GM12874 (cell line): ENCODE data around the gene LAMA3.

ENCODE experiments used
- TF ChIP-seq, protein P1 (sequence below): IDR thresholded peaks from 2 replicates; pipeline ENCODE4 v1.5.1; 2011; ENCODE audit warnings: low read depth, mild to moderate bottlenecking, control low read depth, low read length, moderate library complexity; ENCODE audit not compliant: insufficient read depth

Gene LAMA3

DNA sequence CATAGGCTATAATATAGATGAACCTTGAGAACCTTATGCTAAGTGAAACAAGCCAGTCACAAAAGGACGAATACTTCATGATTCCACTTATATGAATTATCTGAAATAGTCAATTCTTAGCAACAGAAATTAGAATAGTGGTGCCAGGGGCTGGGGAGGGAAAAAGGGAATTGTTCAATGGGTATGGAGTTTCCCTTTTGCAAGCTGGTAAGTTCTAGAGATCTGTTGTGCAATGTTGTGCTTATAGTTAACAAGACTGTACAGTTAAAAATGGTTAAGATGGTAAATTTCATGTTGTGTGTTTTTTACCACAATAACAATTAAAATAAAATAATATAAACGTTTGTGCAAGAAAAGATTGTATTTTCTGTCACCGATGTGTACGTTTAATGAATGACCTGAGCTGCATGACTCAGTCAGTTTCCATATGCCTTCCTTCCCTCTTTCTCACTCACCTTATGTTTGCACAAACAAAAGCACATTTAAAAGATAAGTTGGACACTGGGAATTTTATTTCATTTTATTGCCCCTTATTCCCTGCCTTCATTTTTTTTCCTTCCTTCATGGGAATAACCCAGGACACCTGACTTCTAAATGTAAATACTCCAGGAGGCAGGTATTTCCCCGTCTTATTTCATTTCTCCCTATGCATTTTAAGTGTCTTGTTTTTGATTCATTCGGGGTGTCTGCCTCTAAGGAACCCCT is 181.6 kb downstream of the LAMA3 start:
- TF ChIP-seq, protein P1, sequence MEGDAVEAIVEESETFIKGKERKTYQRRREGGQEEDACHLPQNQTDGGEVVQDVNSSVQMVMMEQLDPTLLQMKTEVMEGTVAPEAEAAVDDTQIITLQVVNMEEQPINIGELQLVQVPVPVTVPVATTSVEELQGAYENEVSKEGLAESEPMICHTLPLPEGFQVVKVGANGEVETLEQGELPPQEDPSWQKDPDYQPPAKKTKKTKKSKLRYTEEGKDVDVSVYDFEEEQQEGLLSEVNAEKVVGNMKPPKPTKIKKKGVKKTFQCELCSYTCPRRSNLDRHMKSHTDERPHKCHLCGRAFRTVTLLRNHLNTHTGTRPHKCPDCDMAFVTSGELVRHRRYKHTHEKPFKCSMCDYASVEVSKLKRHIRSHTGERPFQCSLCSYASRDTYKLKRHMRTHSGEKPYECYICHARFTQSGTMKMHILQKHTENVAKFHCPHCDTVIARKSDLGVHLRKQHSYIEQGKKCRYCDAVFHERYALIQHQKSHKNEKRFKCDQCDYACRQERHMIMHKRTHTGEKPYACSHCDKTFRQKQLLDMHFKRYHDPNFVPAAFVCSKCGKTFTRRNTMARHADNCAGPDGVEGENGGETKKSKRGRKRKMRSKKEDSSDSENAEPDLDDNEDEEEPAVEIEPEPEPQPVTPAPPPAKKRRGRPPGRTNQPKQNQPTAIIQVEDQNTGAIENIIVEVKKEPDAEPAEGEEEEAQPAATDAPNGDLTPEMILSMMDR: no peak

DNA sequence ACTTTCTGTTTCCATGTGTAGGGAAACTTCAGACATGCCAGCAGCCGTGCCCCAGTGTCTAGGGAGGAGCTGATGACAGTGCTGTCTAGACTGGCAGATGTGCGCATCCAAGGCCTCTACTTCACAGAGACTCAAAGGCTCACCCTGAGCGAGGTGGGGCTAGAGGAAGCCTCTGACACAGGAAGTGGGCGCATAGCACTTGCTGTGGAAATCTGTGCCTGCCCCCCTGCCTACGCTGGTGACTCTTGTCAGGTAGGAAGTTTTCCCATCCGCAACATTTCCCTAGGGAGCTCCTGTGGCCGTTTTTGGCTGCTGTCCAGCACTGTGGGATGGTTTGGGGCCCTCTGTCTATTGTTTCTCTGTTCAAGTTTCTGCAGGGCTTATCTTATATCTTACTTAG is 182.2 kb downstream of the LAMA3 start:
- TF ChIP-seq, protein P1: no peak

DNA sequence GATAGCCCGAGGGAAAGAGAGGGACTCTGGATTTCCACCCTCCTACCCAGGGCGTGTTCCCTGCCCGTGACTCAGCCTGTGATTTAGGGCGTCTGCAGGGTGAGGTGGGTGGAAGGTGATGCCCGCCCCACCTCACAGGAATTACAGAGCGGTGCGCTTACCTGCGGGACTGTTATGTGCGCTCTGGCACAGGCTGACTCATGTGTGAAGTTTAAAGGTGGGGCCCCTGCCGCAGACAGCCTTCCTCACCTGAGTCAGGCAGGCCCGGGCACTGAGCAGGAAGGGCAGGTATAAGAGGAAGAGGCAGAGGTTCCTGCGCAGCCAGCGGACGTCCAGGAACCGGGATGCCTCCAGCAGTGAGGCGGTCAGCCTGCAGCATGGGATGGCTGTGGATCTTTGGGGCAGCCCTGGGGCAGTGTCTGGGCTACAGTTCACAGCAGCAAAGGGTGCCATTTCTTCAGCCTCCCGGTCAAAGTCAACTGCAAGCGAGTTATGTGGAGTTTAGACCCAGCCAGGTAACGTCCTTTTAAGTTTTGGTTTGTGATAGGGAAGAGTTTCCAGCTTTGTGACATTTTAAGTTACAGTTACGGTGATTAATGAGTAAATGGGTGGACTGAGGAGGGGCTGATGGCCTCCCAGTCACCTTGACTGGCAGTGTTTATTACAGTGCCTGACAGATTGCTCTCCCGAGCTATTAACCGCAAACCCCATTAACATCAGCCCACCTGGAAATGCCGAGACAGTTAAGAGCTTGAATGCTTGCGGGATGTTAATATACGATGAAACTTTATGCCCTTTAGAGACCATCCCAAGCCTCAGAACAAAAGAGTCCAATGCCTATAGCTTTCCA is 183.7 kb downstream of the LAMA3 start:
- TF ChIP-seq, protein P1: no peak

GRCh38 chr18:23875966-23876895 is 187.0 kb downstream of the LAMA3 start:
- TF ChIP-seq, protein P1: no peak

DNA sequence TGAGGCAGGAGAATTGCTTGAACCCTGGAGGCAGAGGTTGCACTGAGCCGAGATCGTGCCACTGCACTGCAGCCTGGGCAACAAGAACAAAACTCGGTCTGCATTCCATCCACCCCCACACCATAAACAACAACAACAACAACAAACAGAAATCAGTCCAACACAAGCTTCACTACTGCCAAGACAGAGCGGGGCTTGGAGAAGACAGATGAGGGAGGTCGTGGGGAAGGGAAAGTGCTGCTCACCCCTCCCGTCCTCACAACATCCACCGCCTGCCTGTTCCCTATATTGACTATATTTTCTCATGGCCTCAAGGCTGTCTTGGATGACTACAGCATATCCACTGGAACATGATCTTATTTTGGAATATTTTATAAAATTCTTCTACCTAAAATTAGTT is 187.7 kb downstream of the LAMA3 start:
- TF ChIP-seq, protein P1: no peak

GRCh38 chr18:23877371-23877770 is 188.1 kb downstream of the LAMA3 start:
- TF ChIP-seq, protein P1: no peak
